NCI-H146 treated with DMSO at 0.1 percent for 48 hours (cell line): ENCODE data around the gene OR4D1.

Experiments used
- DNase-seq: peaks from one replicate; lab custom pipeline; 2025; ENCODE audit not compliant: unreplicated experiment; lab: John Stamatoyannopoulos, UW

Gene OR4D1

DNA sequence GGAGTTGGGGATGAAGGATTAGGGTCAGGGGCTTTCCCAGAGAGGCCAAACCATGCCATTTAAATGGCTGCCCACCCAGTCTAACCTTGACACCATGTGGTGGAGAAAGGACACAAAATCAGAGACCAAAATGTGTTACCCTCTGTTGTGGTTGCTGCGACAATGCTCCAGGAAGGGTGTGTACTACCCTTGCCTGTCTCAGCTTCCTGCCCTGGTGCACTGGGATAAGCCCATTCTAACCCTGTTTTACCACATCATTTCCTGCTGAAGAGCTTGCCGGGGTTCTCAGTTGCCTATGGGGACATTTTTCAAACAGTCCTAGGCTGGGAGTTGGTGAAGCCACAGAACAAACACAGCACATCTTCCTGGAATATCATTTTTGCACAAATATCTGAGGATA, 4.9 kb downstream of the OR4D1 start:
- no peak for DNase-seq

DNA sequence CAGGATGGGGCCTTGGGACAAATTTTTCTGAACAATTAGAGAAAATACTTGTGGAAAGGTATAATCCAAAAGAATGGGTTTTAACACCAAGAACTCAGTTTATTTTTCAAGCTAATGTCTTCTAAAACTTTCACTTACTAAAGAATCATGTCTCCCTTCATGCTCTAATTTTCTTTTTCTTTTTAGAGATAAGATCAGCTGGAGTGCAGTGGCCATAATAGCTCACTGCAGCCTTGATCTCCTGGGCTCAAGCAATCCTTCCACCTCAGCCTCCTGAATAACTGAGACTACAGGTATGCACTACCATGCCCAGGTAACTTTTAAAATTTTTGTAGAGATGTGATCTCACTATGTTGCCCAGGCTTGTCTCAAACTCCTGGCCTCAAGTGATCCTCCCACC, 5.5 kb downstream of the OR4D1 start:
- no peak for DNase-seq

DNA sequence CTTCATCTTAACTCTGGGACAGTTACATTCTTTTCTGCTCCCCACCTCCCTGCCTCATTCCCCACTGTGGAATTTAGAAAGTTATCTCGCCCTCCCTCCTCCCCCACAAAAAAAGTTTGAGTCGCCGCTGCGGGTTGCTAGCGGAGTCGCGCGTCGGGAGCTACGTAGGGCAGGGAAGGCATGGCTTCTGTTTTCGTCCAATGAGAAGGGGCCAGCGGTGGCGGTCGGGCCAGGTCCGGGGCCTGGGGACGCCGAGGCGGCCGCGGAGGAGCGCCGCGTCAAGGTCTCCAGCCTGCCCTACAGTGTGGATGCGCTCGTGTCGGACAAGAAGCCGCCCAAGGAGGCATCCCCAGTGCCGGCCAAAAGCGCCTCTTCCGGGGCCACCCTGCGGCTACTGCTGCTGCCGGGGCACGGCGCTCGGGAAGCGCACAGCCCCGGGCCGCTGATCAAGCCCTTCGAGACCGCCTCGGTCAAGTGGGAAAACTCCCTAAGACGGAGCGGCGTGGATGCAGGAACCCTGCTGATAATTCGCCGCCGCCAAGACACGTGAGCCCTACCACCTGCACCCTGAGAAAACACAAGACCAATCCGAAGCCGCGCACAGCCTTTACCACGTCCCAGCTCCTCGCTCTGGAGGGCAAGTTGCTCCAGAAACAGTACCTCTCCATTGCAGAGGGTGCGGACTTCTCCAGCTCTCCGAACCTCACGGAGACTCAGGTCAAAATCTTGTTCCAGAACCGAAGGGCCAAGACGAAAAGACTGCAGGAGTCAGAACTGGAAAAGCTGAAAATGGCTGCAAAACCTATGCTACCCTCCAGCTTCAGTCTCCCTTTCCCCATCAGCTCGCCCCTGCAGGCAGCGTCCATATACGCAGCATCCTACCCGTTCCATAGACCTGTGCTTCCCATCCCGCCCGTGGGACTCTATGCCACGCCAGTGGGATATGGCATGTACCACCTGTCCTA, 8.9 kb downstream of the OR4D1 start:
- no peak for DNase-seq

DNA sequence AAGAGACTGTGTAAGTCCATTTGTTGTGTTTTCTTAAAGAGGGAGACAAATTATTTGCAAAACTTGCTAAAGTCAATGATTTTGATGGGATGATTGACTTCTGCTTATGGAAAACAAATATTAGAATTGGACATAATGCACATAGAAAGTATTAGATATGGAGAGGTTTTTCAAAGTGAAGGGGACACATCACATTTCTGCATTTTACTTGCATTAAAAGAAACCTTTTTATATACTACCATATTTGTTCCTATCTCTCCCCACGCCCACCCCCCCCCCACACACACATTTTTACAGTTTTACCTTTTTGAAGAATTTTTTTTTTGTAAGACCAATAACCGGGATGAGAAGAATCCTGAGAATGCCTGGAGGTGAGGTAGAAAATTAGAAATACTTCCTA, 10.0 kb downstream of the OR4D1 start:
- no peak for DNase-seq

DNA sequence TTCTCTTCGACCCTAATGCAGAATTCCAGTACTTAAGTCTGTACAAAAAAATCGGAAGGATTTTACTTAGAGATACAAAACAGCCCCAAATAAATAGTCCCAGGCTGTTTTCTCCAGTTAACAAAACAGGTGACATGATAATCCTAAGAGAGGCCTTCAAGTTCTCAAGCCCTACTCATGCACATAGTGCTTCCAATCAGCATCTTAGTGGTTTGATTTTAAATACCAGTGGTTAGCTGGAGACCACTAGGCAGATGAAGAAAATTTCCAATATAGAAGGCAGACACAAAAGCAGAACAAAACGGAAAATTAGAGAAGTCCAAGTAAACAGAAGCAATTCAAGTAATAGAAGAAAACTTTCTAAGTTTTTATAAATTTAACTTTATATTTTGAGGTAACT, 13.4 kb downstream of the OR4D1 start:
- no peak for DNase-seq

DNA sequence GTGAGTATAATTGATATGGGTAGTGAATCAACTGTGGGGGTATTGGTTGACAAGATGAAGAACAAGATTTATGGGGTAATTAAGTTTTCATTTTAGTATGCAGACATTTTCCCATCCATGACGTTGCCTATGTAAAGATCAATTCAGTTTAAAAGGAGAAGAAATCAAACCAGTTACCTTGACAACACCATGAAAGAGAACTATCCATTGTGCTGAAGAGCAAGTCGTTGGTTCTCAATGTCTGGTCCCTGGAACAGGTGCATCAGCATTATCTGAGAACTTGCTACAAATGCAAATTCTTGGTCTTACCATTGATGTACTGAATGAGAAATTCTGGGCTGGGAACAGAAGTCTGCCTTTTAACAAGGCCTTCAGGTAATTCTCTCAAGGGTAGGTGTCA, 17.8 kb downstream of the OR4D1 start:
- DNase-seq, result no peak

DNA sequence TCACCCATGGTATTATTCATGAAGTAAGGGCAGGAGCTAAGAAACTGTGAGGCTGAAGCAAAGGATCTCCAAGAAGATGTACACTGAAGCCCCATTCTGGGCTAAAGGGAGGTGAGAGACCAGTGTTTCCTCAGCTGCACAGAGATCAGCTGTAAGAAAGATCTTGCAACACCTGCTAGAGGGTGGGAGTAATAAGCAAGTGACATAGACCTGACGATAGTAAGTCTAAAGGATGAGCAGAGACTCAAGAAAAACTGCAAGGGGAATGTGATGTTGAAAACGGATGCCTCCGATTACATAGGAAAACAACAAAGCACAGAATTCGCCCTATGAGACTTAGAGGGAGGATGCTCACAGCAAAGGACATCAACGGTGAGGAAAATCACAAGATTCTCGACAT, 18.5 kb downstream of the OR4D1 start, which contains the start of gene OR4D2:
TSS of gene OR4D2 (plus strand) at position 301 of the 400 bp plus-strand sequence. CDS start 2,674 bp downstream, outside the sequence.
- DNase-seq, result no peak

DNA sequence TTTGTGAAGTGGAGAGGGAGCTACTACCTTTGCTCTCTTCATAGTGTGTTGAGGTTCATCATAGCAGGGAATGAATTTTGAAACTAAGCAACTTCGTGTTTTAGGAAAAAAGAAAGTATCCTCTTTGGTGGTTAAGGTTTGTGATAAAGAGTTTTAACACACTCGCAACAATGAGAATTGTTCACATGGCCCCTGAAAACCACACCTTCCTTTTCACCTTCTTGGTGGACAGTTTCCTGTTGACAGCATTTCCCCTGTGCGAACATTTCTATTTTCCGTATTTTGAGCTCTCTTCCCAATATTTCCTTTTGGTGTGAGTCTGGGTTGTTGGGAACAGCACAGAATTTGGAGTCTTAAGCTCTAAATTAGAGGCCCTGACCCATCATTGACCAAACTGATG, 22.4 kb downstream of the OR4D1 start:
- DNase-seq, result no peak

DNA sequence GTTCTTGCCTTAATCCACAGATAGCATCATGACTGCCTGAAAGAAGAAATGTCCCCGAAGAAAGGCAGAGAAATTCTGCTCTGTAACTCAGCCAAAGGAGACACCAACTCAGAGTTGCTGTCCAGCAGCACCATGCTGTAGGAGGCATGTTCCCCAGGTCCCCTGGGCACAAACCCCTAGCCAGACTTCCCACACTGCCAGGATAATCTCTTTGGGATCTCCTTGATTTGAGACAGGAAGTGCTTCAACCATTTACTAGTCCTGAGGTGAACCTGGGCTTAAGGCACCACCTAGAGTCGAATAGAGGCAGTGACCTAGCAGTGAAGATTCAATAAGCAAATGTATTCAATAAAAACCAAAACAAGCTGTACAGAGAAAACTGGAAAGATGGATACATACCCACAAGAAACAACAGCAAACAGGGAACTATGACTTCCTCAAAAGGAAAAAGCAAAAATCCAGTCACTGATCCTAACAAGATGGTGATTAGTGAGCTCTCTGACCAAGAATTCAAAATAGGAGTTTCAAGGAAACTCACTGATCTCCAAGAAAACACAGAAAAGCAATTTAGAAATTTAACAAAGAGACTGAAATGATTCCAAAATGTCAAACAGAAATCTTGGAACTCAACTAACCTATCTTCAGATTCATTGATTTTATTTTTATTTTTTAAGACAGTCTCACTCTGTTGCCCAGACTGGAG, 24.3 kb downstream of the OR4D1 start:
- peak; percentile 8 for DNase-seq

DNA sequence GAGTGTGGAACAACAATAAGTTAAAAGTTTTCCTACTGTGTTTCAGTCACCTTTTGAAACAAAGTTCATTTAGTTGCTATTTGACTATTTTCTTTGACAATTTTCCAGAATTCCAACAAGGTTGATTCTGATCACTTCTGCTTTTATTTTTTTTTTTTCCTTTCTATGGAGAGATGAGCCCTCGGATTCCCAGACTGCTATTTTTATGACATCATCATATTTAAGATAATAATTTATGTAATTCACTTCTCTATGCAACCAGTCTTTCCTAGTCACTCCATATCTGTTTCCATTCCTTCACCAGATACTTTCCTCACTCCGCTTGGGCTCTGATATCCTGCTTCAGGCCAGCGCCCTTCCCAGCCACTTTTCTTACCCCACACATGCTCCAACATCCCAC, 26.7 kb downstream of the OR4D1 start:
- no peak for DNase-seq

DNA sequence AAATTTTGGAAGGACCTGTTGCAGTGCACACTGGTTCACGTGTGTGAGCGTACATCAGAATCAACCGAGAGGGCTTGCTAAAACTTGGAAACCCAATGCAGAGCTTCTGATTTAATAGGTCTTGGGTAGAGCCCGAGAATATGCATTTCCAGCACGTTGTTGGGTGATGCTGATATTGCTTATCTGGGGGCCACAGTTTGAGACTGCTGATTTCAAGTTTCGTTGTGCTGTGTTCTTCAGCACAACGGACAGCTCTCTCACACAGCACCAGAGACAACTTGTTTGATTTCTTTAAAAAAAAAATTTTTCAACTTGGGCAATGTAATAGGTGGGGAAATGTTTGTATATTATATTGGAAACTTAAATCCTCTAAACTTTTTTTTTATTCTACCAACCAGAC, 28.0 kb downstream of the OR4D1 start:
- no peak for DNase-seq

DNA sequence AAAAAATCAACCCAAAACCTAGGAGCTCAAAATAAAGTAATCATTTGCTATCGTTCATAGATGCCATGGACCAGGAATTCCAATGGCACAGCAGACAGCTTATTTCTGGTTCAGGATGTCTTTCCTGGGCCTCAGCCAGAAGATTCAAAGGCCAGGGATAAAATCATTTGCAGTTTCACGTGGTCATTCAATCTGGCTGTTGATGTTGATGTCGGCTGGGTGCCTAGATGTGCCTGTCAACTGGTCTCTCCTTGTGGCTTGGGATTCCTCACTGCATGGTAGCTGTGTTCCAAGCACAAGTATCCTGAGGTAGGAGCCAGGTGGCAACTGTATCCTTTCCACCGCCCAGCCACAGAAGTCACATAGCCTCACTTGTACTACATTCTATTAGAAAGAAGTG, 33.6 kb downstream of the OR4D1 start:
- DNase-seq, result no peak

DNA sequence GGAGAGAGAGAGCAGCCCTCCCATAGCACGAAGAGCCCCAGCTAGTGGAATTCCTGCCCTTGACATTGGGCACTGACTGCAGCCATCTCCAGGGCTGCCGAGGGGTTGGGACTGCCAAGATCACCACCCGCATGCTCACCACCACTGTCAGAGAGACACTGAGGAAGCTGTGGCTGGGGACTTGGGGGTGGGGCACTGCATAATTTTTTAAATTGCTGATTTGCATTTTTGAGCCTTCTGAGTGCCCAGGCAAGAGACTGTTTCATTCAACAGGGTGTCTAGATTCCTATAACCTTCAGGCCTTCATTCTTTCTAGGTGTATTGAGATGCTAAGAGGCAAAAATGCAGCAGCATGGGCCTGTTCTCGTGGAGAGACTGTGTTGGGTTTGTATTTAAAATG, 35.3 kb downstream of the OR4D1 start:
- no peak for DNase-seq

DNA sequence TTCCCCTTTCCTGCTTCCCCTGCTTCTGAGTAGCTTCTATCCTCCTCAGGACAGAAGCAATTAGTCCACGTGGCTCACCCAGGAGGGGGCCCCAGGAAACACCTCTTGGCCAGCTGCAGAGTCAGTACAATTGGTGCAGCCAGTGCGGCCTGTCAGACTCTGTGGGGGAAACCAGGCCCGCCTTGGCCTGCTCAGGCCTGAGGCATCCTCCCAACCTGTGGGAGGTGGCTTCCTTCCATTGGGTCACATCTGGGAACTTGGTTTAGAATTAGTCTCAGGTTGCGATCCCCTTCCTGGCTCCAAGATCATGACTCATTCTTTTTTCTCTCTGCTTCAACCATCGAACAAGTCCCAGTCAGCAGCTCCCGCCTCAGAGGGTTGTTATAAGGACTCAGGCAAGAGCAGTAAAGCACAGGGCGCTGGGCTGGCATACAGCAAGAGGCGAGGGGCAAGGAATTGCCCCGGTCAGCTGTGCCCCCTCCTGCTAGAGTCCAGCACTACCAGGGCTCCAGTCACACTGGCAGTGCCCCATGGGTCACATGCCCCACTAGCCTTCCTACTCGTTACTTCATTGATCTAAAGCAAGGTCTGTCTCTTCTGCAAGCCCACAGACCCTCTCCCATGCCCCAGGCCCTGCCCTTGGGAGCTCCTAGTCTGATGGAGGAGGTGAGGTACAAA, 36.3 kb downstream of the OR4D1 start:
- DNase-seq, result no peak

DNA sequence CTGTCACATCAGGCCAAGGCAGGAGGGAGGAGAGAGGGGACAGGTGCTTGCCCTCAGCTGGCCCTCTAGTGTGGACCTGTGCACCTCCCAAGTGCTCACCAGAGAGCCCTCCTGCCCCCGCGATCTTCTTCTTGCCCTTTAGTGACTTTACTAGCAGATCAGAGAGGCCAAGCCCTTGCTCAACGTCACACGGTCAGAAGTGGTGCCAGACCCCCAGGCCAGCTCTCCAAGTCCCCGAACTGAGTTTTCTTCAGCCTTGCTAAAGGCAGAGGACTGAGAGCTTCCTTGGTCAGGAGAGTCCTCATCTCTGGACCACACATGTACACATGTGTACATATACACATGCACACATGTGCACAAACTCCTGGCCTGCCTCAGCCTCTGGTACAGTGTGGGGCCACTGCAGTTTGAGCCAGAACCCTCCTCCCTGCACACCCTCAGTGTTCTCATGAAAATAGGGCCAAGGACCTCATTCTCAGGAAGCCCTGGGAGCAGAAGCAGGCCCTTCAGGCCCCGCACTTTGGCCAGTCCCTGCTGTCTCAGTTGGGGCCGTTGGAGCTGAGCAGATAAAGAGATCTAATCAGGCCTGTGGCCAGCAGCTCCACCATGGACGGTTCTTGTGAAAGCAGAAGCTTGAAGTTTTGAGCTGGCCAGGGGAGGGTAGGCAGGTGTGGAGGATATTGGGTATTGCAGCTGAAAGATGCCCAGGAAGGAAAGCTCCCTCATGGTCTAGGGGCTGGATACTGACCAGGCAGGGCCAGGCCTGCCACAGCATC, 37.0 kb downstream of the OR4D1 start:
- no peak for DNase-seq

DNA sequence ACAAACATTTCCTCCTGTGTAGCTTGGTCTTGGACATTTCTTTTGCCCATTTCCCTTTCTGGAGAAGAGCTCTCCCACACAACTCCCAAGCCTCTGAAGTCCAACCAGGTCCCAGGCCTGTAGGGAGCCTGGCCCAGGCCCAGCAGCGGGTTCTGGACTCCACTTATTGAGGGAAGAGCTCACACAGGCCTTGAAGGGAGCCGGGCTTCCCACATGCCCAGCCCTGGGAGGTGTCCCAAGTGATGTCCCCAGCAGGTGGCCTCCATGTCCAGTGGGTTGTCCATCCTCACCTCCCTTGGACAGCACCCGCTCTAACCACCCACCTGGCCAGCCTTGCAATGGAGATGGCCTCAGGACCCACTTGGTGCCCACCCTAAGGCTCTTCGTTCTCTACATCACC, 38.4 kb downstream of the OR4D1 start:
- no peak for DNase-seq

DNA sequence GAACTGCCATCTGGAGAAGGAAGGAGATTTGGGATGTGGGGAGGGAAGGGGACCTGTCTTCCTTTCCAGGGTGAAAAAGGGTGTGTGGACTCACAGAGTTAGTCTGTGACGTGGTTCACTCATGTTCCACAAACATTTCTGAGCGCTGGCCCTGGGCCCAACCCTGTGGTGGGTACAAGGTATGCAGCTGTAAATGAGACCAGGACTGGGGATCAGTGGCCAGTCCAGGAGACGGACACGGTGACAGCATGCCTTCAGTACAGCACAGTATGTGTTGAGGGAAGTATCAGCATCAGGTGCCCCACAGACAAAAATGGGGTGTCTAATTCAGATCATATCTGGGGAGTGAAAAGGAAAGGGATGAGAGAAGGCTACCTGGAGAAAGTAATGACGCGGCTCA, 38.9 kb downstream of the OR4D1 start:
- DNase-seq, result no peak

DNA sequence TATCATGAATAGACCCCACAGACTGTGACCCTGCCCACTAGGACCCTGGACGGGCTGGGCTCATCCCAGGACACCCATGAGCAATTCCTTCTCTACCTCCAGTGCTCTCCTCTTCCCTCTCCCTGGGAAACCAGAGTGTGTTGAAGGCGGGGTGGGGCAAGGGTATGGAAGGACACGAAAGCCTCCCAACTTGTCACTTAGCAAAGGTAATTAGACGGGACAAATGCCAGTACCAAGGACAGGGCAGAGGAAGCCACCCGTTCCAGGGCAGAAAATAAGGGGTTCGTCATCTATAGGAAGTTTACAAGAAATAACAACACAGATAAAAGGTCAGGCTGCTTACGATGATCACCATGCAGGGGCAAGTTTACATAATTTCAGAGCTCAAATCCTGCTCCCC, 39.5 kb downstream of the OR4D1 start:
- no peak for DNase-seq

DNA sequence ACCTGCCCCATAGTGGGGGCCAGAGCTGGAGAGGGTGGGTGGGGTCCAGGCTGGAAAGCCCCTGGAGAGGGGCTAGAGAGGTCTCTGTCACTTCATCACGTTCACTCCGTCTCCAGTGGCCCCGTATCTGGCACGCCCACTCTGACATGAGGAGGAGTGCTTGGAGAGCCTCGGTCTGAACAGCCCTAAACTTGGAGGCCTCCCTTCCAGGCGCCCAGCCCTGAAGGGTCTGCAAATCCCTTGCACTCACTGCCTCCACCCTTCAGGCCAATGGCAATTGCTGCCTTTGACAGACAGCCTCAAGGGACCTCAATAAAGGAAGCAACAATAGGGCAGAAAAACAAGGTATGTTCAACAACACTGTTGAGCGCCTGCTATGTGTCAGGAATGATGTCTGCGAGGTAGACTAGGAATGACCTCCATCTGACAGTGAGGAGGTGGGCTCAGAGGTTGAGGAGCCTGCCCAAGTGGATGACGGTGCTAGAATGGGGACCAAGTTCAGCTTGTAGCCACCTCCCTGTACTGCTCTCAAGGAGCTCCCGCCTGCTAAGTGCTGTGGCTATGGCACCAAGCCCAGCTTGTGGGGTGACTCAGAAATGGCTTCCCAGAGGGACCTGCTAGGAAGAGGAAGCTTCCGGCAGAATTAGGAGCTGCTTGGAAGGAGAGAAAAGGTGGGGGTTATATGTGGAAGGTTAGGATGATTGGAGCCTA, 41.4 kb downstream of the OR4D1 start:
- DNase-seq, result no peak

DNA sequence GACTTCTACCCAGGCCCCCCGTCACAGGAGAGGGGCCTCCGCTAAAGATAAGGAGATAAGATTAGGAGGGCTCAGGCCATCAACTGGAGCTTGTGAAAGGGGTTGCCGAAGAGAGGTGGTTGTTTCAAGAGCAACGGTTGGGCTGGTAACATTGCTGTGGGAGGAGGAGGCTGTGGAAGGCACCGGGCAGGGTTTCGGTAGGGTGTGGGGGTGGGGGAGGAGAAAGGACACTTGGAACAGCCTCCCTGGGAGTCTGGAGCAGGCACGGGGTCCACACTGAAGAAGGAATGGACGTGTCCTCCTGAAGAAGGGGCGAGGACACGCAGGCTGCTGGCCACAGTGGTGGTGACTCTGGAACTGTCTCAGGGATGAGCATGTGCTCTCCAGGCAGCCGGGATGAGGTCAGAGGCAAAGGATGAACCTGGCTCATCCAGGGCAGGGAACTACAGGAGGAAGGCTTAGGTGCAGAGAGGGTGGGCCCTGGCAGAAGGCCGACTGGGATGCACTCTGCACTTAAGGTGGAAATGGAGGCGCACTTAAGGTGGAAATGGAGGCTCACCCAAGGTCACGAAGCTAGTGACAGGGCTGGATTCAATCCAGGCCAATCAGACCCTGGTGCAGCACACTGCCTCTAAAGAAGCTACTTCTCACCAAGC, 43.2 kb downstream of the OR4D1 start:
- no peak for DNase-seq
